Measurements from ENCODE around the gene KIF3C. TPM values are rescaled to one million over a fixed set of nuclear protein-coding genes. Genes with fewer than 3 reads are reported as not detected.

Gene KIF3C
- total RNA-seq, 1 donor from 2014 or later: 29.7 TPM

DNA sequence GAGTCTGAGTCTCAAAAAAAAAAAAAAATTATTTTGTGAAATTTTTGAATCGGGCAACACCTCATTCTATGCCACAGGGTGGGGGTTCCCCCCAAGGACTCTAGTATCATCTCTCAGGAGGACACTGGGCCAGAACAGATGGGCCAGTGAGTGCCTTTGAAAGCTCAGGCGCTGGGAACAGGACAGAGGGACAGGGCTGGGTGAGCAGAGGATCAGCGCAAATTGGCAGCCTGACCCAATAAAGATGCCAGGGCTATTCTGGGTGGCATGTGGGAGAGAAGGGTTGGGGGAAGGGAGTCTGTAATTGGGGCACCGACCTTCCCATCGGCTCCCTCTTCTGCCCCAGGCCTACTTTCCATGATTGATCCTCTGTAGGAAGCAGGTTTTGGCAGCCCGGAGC lies 44.0 kb downstream of the KIF3C start:
- Mint-ChIP-seq H3K36me3 (ENCODE audit: unreplicated experiment) (peaks cover 19% of the 10 kb centered on the region), H3K4me3 (ENCODE audit: unreplicated experiment) (no peak overlapping the region), H3K4me1 (ENCODE audit: unreplicated experiment) (no peaks in the 10 kb centered on the region), H3K27me3 (ENCODE audit: unreplicated experiment) (no peaks in the 10 kb centered on the region), H3K9me3 (ENCODE audit: unreplicated experiment) (no peaks in the 10 kb centered on the region), H3K27ac (ENCODE audit: unreplicated experiment) (no peak overlapping the region)
- TF ChIP-seq, protein P1, sequence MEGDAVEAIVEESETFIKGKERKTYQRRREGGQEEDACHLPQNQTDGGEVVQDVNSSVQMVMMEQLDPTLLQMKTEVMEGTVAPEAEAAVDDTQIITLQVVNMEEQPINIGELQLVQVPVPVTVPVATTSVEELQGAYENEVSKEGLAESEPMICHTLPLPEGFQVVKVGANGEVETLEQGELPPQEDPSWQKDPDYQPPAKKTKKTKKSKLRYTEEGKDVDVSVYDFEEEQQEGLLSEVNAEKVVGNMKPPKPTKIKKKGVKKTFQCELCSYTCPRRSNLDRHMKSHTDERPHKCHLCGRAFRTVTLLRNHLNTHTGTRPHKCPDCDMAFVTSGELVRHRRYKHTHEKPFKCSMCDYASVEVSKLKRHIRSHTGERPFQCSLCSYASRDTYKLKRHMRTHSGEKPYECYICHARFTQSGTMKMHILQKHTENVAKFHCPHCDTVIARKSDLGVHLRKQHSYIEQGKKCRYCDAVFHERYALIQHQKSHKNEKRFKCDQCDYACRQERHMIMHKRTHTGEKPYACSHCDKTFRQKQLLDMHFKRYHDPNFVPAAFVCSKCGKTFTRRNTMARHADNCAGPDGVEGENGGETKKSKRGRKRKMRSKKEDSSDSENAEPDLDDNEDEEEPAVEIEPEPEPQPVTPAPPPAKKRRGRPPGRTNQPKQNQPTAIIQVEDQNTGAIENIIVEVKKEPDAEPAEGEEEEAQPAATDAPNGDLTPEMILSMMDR (IDR thresholded peaks at IDR 0.05): no peak
- DNase-seq (ENCODE audit: extremely low spot score, unreplicated experiment): no peak

DNA sequence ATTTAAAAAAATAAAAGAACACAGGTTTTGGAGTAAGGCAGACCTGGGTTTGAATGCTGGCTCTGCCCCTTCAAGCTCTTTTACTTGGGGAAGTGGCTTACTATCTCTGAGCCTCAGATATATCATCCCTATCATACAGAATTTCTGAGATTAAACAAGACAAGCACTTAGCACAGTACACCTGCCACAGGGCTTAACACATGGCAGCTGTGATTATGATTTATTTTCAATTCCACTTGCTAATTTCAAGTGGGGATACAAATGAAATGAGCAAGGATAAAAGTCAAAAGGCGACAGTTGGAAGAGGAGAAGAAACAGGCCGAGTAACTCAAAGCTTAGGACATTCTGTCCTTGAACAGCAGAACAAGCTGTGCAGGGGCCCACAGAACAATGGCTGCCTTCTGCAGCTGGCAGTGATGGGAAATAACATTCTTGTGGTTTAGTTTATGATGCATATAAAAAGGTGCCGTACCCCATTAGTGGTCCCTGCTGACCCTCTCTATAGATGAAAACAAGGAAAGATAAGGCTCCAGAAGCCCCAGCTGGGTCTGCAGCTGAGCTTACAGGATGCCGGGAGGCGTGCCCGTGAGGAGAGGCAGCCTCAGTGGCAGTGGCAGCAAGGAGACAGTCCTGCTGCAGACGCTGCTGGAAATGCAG lies 45.3 kb downstream of the KIF3C start:
- peaks cover 18% of the 10 kb centered on the region for H3K36me3 Mint-ChIP-seq (ENCODE audit: unreplicated experiment)
- H3K4me1 Mint-ChIP-seq (ENCODE audit: unreplicated experiment): no peaks in the 10 kb centered on the region
- DNase-seq (ENCODE audit: extremely low spot score, unreplicated experiment): no peak
- H3K4me3 Mint-ChIP-seq (ENCODE audit: unreplicated experiment): no peak overlapping the region
- TF ChIP-seq, protein P1 (IDR thresholded peaks at IDR 0.05): no peak
- H3K27ac Mint-ChIP-seq (ENCODE audit: unreplicated experiment): no peak overlapping the region
- H3K9me3 Mint-ChIP-seq (ENCODE audit: unreplicated experiment): no peaks in the 10 kb centered on the region
- H3K27me3 Mint-ChIP-seq (ENCODE audit: unreplicated experiment): no peaks in the 10 kb centered on the region

DNA sequence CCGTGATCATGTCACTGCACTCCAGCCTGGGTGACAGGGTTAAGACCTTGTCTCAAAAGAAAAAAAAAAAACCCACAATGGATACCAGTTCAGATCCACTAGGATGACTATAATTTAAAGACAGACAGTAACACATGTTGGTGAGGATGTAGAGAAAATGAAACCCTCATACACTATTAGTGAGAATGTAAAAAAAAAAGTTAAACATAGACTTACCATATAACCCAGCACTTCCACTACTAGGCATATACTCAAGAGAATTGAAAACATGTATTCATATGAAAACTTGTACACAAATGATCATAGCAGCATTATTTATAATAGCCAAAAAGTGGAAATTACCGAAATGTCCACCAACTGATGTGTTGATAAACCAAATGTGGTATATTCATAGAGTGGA lies 48.7 kb downstream of the KIF3C start:
- H3K9me3 Mint-ChIP-seq (ENCODE audit: unreplicated experiment): no peaks in the 10 kb centered on the region
- no peaks in the 10 kb centered on the region for H3K4me1 Mint-ChIP-seq (ENCODE audit: unreplicated experiment)
- no peaks in the 10 kb centered on the region for H3K27me3 Mint-ChIP-seq (ENCODE audit: unreplicated experiment)
- peaks cover 14% of the 10 kb centered on the region for H3K36me3 Mint-ChIP-seq (ENCODE audit: unreplicated experiment)
- no peak for DNase-seq (ENCODE audit: extremely low spot score, unreplicated experiment)
- TF ChIP-seq, protein P1 (IDR thresholded peaks at IDR 0.05): no peak
- H3K4me3 Mint-ChIP-seq (ENCODE audit: unreplicated experiment): no peak overlapping the region
- no peak overlapping the region for H3K27ac Mint-ChIP-seq (ENCODE audit: unreplicated experiment)

DNA sequence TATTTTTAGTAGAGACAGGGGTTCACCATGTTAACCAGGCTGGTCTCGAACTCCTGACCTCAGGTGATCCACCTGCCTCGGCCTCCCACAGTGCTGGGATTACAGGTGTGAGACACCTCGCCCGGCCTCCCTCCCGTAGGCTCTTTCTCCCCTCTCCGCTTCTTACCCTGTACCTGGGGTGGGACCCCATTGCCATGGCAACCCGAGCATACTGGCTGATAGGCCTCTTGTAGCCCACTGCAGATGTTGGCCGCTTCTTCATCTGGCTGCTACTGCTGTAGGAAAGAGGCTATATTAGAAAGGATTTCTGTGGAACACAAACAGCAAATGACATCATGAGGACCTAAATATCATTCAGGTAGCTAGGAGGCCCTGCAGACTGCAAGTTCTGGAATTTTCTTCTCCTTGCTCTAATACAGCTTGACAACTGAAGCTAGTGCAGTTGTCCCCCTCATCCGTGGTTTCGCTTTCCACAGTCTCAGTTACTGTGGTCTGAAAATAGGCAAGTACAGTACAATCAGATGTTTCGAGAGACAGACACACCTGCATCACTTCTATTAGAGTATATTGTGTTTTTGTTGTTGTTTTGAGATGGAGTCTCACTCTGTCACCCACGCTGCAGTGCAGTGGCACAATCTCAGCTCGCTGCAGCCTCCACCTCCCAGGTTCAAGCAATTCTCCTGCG lies 52.4 kb downstream of the KIF3C start:
- Mint-ChIP-seq H3K4me3 (ENCODE audit: unreplicated experiment) (no peak overlapping the region), H3K4me1 (ENCODE audit: unreplicated experiment) (no peaks in the 10 kb centered on the region), H3K27ac (ENCODE audit: unreplicated experiment) (no peak overlapping the region), H3K27me3 (ENCODE audit: unreplicated experiment) (no peaks in the 10 kb centered on the region), H3K9me3 (ENCODE audit: unreplicated experiment) (no peaks in the 10 kb centered on the region), H3K36me3 (ENCODE audit: unreplicated experiment) (peaks cover 29% of the 10 kb centered on the region)
- no peak for DNase-seq (ENCODE audit: extremely low spot score, unreplicated experiment)
- TF ChIP-seq, protein P1 (IDR thresholded peaks at IDR 0.05): no peak

DNA sequence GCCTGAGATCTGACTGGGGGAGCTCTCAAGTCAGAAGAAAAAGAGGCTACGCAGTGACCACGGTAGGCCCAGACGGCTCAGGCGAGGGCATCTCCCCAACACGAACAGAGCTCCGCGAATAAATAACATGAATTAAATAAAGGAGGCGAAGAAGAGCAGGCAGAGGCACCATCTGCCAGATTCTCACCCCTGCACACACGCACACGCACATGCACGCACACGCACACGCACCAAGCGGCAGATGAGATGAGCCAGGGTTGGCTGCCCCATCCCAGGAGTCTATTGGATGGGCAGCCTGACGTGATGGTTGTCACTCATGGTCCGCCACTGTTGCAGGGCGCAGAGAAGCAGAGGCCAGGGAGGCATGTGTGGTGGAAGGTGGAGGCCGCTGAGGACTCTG lies 53.6 kb downstream of the KIF3C start:
- Mint-ChIP-seq H3K27ac (ENCODE audit: unreplicated experiment) (no peak overlapping the region), H3K36me3 (ENCODE audit: unreplicated experiment) (peaks cover 26% of the 10 kb centered on the region), H3K27me3 (ENCODE audit: unreplicated experiment) (no peaks in the 10 kb centered on the region), H3K4me1 (ENCODE audit: unreplicated experiment) (no peaks in the 10 kb centered on the region), H3K9me3 (ENCODE audit: unreplicated experiment) (no peaks in the 10 kb centered on the region), H3K4me3 (ENCODE audit: unreplicated experiment) (no peak overlapping the region)
- no peak for DNase-seq (ENCODE audit: extremely low spot score, unreplicated experiment)
- TF ChIP-seq, protein P1 (IDR thresholded peaks at IDR 0.05): no peak
